GM12872 (cell line): ENCODE measurements around the gene GALNT7.

Source experiments
- CTCF ChIP-seq: IDR thresholded peaks from 3 replicates; pipeline ENCODE4 v1.5.1; 2011; ENCODE audit warnings: low read depth, mild to moderate bottlenecking, low read length, moderate library complexity; ENCODE audit not compliant: insufficient read depth

GALNT7 gene

GRCh38 chr4:173226401-173226888 lies 57.8 kb downstream of the GALNT7 start:
- TF ChIP-seq CTCF: no peak

- no peak for TF ChIP-seq CTCF
Observed at GRCh38 chr4:173227756-173228155, 59.1 kb downstream of the GALNT7 start.

- no peak for TF ChIP-seq CTCF
Observed at GRCh38 chr4:173230062-173230461, 61.5 kb downstream of the GALNT7 start.

GRCh38 chr4:173231916-173232315 lies 63.3 kb downstream of the GALNT7 start:
- 0 out of 3 replicates have a peak, but pooled peaks have one; percentile 15 for TF ChIP-seq CTCF

GRCh38 chr4:173233857-173234256 lies 65.2 kb downstream of the GALNT7 start:
- TF ChIP-seq CTCF: no peak

GRCh38 chr4:173235050-173235449 lies 66.4 kb downstream of the GALNT7 start:
- no peak for TF ChIP-seq CTCF

GRCh38 chr4:173236301-173236700 lies 67.7 kb downstream of the GALNT7 start:
- no peak for TF ChIP-seq CTCF
